Tibial nerve (tissue), 4 donors: Measurements from ENCODE around the gene GOLPH3. TPM values are rescaled to one million over a fixed set of nuclear protein-coding genes. Genes with fewer than 3 reads are reported as not detected.

ENCODE experiments used
- DNase-seq, 2 donors: peaks; one replicate each; pipeline ENCODE4 v3.0.0-alpha.2; 2019; ENCODE audit warnings: low spot score in 2 of 2
- H3K27ac ChIP-seq, 4 donors: fragments of 200-600 bp; sonication (generic) in 3 of 4; one replicate each; pipeline ENCODE4 v1.5.1; 2017 to 2019; ENCODE audit warnings: mild to moderate bottlenecking in 1 of 4
- H3K27me3 ChIP-seq, 2 donors: fragments of 200-600 bp; sonication (generic) in 1 of 2; one replicate each; pipeline versions ENCODE4 v1.5.1 to v1.6.0; 2017 to 2019
- H3K36me3 ChIP-seq, 3 donors: fragments of 200-600 bp; sonication (generic); one replicate each; pipeline ENCODE4 v1.5.1; 2018 to 2019
- H3K4me1 ChIP-seq, 4 donors: fragments of 200-600 bp; sonication (generic) in 3 of 4; one replicate each; pipeline ENCODE4 v1.5.1; 2017 to 2019
- H3K4me3 ChIP-seq, 4 donors: fragments of 200-600 bp; sonication (generic) in 3 of 4; one replicate each; pipeline ENCODE4 v1.5.1; 2017 to 2019; ENCODE audit warnings: mild to moderate bottlenecking in 1 of 4, moderate library complexity in 1 of 4
- H3K9me3 ChIP-seq, 4 donors: fragments of 200-600 bp; sonication (generic) in 3 of 4; one replicate each; pipeline ENCODE4 v1.5.1; 2017 to 2019
- EP300 ChIP-seq, 2 donors: sonication (generic); formaldehyde crosslinking; IDR thresholded peaks; one replicate each; pipeline ENCODE4 v1.6.1; 2017; ENCODE audit warnings: antibody characterized with exemption in 2 of 2, mild to moderate bottlenecking in 1 of 2
- POLR2A ChIP-seq, 2 donors: fragments of 450-650 bp; IDR thresholded peaks; one replicate each; pipeline ENCODE4 v1.6.1; 2017; ENCODE audit warnings: antibody characterized with exemption in 2 of 2, mild to moderate bottlenecking in 2 of 2, moderate library complexity in 2 of 2
- WGBS, 2 donors: methylation state at CpG; one replicate each; pipeline ENCODE4 v1.1.5; 2018; 5-methylcytosine and 5-hydroxymethylcytosine counted together
- total RNA-seq, 4 donors: library from RNA; depleted of rRNA; stranded (reverse); fragments of >200 nt; gene quantifications; one replicate each; pipeline ENCODE4 v1.1.0, GENCODE V29; 2016
- TF ChIP-seq, protein P1 (sequence below), 5 experiments: fragments of 200-600 bp in 3 of 5; fragments of 450-650 bp in 2 of 5; sonication (generic) in 3 of 5; IDR thresholded peaks; one replicate each; pipeline ENCODE4 v1.5.1; 2016 to 2019; ENCODE audit warnings: antibody characterized with exemption in 5 of 5, mild to moderate bottlenecking in 3 of 5, moderate library complexity in 2 of 5

Gene GOLPH3
- total RNA-seq, 4 donors from 2014 or later: 90.6 to 115 (median 102) TPM

DNA sequence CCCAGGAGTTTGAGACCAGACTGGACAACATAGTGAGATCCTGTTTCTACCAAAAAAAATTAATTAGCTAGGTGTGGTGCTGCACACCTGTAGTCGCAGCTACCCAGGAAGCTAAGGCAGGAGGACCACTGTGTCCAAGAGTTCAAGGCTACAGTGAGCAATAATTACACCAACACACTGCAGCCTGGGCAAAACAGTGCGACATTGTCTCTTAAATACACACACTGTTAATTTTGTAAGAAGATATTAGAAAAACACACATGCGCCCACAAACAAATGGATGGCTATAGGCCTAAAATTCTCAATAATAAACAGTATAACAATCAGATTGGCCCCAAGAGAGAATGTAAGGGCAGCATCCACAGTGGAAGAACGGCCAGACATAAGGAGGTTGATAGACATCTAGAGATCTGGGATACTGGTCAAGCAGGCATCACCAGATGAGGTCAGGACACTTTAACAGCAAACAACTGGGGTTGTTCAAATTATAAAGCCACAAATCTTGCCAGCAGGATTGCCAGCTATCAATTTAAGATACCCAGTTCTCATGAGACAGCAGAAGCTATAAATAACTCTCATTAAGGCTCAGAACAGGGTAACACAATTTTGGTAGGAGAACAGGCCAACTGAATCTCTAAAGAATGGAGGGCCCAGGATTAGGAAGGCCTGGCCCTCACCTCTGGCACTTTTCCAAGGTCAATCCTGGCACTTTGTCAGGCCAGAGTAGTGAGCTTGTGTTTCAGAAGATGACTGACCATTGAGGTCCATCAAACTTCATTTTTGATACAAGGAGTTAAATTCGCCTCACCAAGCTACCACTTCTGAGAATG, 29.5 kb downstream of the GOLPH3 start:
- no peak overlapping the region for H3K27ac ChIP-seq
- no peaks in the 10 kb centered on the region for H3K9me3 ChIP-seq
- H3K4me3 ChIP-seq: no peak overlapping the region
- 76% methylated on average over 5 of the region's 5 CpGs for WGBS, 2 donors
- H3K4me1 ChIP-seq: peaks cover 0 to 59% (median 24%) of the 10 kb centered on the region in 4 donors
- peaks cover 0 to 15% (median 0%) of the 10 kb centered on the region in 3 donors for H3K36me3 ChIP-seq
- no peak for TF ChIP-seq POLR2A (IDR thresholded peaks at IDR 0.05)
- TF ChIP-seq, protein P1, sequence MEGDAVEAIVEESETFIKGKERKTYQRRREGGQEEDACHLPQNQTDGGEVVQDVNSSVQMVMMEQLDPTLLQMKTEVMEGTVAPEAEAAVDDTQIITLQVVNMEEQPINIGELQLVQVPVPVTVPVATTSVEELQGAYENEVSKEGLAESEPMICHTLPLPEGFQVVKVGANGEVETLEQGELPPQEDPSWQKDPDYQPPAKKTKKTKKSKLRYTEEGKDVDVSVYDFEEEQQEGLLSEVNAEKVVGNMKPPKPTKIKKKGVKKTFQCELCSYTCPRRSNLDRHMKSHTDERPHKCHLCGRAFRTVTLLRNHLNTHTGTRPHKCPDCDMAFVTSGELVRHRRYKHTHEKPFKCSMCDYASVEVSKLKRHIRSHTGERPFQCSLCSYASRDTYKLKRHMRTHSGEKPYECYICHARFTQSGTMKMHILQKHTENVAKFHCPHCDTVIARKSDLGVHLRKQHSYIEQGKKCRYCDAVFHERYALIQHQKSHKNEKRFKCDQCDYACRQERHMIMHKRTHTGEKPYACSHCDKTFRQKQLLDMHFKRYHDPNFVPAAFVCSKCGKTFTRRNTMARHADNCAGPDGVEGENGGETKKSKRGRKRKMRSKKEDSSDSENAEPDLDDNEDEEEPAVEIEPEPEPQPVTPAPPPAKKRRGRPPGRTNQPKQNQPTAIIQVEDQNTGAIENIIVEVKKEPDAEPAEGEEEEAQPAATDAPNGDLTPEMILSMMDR (IDR thresholded peaks at IDR 0.05): no peak
- TF ChIP-seq EP300 (IDR thresholded peaks at IDR 0.05): no peak
- no peak for DNase-seq
- no peaks in the 10 kb centered on the region for H3K27me3 ChIP-seq

DNA sequence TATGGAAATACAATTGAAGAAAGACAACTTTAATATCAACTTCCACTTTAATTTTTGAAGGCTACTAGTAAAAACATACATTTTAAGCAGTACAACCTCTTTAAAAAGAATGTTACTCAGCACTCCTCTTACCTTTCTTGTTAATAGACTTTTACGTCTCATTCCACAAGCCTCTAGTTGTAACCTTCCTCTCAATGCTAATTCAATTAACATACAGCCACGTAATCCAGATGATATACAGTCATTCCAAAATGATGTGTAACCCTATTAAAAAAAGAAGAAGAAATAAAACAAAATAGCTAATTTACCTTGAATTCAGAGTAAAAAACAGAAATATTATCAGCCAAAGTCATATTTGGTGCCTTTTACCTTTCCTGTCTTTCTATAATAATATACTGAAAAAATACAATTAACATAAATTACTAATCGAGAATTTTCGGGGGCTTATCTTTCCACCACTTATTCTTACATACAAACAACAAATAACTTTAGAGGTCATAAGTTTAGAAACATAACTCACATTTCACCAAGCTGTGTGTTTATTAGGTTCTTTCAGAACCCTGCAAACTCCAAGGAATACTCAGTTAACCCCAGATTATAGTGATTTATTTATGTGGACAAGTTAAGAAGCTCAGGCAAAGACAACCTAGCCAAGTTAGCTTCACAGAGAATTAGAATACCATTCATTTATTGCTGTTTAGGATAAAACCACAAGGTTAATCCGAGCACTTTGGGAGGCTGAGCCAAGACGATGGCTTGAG, 30.3 kb downstream of the GOLPH3 start:
- H3K27ac ChIP-seq: no peak overlapping the region
- no peak overlapping the region for H3K4me3 ChIP-seq
- H3K27me3 ChIP-seq: no peaks in the 10 kb centered on the region
- H3K9me3 ChIP-seq: no peaks in the 10 kb centered on the region
- peaks cover 0 to 60% (median 24%) of the 10 kb centered on the region in 4 donors for H3K4me1 ChIP-seq
- peaks cover 0 to 17% (median 0%) of the 10 kb centered on the region in 3 donors for H3K36me3 ChIP-seq
- 77 to 80% methylated on average over 6 of the region's 6 CpGs for WGBS, 2 donors
- no peak for DNase-seq
- TF ChIP-seq EP300 (IDR thresholded peaks at IDR 0.05): no peak
- TF ChIP-seq POLR2A (IDR thresholded peaks at IDR 0.05): no peak
- TF ChIP-seq, protein P1 (IDR thresholded peaks at IDR 0.05): no peak

DNA sequence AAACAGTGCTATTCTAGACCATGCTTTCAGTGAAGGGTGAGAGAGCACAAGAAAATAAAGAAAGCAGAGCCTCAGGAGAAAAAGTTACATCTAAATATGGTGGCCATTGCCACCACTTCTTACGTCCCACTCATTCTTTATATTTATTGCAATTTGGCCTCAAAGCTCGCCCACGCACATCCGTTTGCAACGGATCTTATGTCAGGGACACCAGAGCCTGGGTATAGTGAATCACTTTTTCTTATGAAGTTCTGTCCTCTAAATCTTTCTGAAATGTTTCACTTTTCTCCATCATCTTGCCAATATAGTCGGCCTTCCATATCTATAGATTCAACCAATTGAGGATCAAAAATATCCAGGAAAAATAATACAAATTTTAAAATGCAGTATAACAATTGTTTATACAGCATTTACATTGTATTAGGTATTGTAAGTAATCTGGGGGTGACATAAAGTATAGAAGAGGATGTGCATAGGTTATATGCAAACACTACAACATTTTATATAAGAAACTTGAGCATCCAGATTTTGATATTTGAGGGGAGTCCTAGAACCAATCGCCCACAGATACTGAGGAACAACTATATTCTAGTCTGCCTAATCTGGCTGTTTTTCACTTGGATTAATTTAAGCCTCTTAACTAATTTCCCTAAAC, 35.2 kb downstream of the GOLPH3 start:
- Histone ChIP-seq H3K36me3 (peaks cover 0 to 47% (median 5%) of the 10 kb centered on the region in 3 donors), H3K4me1 (peaks cover 0 to 25% (median under 1%) of the 10 kb centered on the region in 4 donors), H3K4me3 (no peak overlapping the region), H3K27me3 (no peaks in the 10 kb centered on the region), H3K9me3 (no peaks in the 10 kb centered on the region), H3K27ac (no peak overlapping the region)
- no peak for DNase-seq
- no peak for TF ChIP-seq POLR2A (IDR thresholded peaks at IDR 0.05)
- TF ChIP-seq, protein P1 (IDR thresholded peaks at IDR 0.05): no peak
- no peak for TF ChIP-seq EP300 (IDR thresholded peaks at IDR 0.05)
- WGBS, 2 donors: 73% methylated on average over 7 of the region's 7 CpGs

DNA sequence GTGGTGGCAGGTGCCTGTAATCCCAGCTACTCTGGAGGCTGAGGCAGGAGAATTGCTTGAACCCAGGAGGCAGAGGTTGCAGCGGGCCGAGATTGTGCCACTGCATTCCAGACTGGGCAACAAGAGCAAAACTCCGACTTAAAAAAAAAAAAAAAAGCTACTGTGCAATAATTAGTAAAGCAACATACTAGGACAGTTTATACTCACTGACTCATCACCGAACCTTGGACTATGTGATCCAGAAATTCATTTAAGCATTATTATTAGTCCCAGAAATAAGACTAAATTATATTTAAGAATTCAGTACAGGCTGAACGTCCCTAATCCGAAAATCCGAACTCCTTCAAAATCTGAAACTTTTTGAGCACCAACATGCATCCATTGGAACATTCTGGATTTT, 37.8 kb downstream of the GOLPH3 start:
- TF ChIP-seq, protein P1 (IDR thresholded peaks at IDR 0.05): no peak
- TF ChIP-seq EP300 (IDR thresholded peaks at IDR 0.05): no peak
- TF ChIP-seq POLR2A (IDR thresholded peaks at IDR 0.05): no peak
- DNase-seq: no peak
- 75 to 80% methylated on average over 7 of the region's 7 CpGs for WGBS, 2 donors
- no peaks in the 10 kb centered on the region for H3K9me3 ChIP-seq
- H3K27ac ChIP-seq: no peak overlapping the region
- H3K4me3 ChIP-seq: no peak overlapping the region
- H3K27me3 ChIP-seq: no peaks in the 10 kb centered on the region
- peaks cover 0 to 46% (median 5%) of the 10 kb centered on the region in 3 donors for H3K36me3 ChIP-seq
- H3K4me1 ChIP-seq: peaks cover 0 to 41% (median 0%) of the 10 kb centered on the region in 4 donors
